Liver (tissue), 9 donors: ENCODE data around the gene TMEM259. TPM values are rescaled to one million over a fixed set of nuclear protein-coding genes. Genes with fewer than 3 reads are reported as not detected.

Experiments
- DNase-seq: peaks from one replicate; pipeline ENCODE4 v3.0.0-alpha.2; 2017; ENCODE audit warnings: low spot score
- H3K27ac ChIP-seq, 2 donors: one replicate each; pipeline ENCODE4 v1.7.0; 2013; ENCODE audit warnings: inconsistent platforms in 2 of 2, low read length in 2 of 2, control low read depth in 1 of 2, low read depth in 1 of 2, mild to moderate bottlenecking in 1 of 2
- H3K27me3 ChIP-seq, 4 donors: one replicate each; pipeline versions ENCODE4 v1.6.1 to v1.7.0; 2013; ENCODE audit warnings: low read length in 3 of 4, inconsistent platforms in 1 of 4, mild to moderate bottlenecking in 1 of 4, moderate library complexity in 1 of 4; ENCODE audit not compliant: control insufficient read depth in 4 of 4, insufficient read depth in 4 of 4
- H3K36me3 ChIP-seq, 4 donors: one replicate each; pipeline versions ENCODE4 v1.6.1 to v1.7.0; 2013; ENCODE audit warnings: low read length in 3 of 4, mild to moderate bottlenecking in 3 of 4, low read depth in 1 of 4, moderate library complexity in 1 of 4; ENCODE audit not compliant: control insufficient read depth in 4 of 4, insufficient read depth in 3 of 4
- H3K4me1 ChIP-seq, 4 donors: one replicate each; pipeline versions ENCODE4 v1.6.1 to v1.7.0; 2013; ENCODE audit warnings: low read length in 3 of 4, mild to moderate bottlenecking in 3 of 4, moderate library complexity in 1 of 4; ENCODE audit not compliant: control insufficient read depth in 4 of 4, insufficient read depth in 4 of 4
- H3K4me3 ChIP-seq, 3 donors: one replicate each; pipeline versions ENCODE4 v1.6.1 to v1.7.0; 2013; ENCODE audit warnings: low read length in 3 of 3, control low read depth in 1 of 3, low read depth in 1 of 3, mild to moderate bottlenecking in 1 of 3
- H3K9ac ChIP-seq, 2 donors: one replicate each; pipeline ENCODE4 v1.7.0; 2013; ENCODE audit warnings: low read length in 2 of 2, mild to moderate bottlenecking in 2 of 2, moderate library complexity in 2 of 2, control low read depth in 1 of 2, low read depth in 1 of 2
- H3K9me3 ChIP-seq, 4 donors: one replicate each; pipeline versions ENCODE4 v1.6.1 to v1.7.0; 2013; ENCODE audit warnings: low read length in 3 of 4; ENCODE audit not compliant: control insufficient read depth in 4 of 4
- CTCF ChIP-seq: fragments of 150-350 bp; IDR thresholded peaks from 2 replicates; pipeline ENCODE4 v1.5.1; 2017; ENCODE audit warnings: improper control_type of control experiment, low read depth, low read length; ENCODE audit not compliant: missing input control
- EGR1 ChIP-seq, 2 donors: IDR thresholded peaks; 2 replicates each; pipeline ENCODE4 v1.6.1; 2016 to 2018; ENCODE audit warnings: antibody characterized with exemption in 2 of 2, low read depth in 2 of 2
- FOXA1 ChIP-seq: IDR thresholded peaks from 2 replicates; pipeline ENCODE4 v1.6.1; 2016; ENCODE audit warnings: antibody characterized with exemption
- FOXA2 ChIP-seq: IDR thresholded peaks from 2 replicates; pipeline ENCODE4 v1.6.1; 2016; ENCODE audit warnings: antibody characterized with exemption
- GABPA ChIP-seq, 2 donors: IDR thresholded peaks in 1 of 2; conservative IDR thresholded peaks in 1 of 2; 2 replicates each; pipeline ENCODE4 v1.6.1; 2016; ENCODE audit warnings: antibody characterized with exemption in 2 of 2, mild to moderate bottlenecking in 1 of 2, moderate library complexity in 1 of 2
- HNF4A ChIP-seq, 2 donors: conservative IDR thresholded peaks; 2 replicates each; pipeline ENCODE4 v1.6.1; 2016; ENCODE audit warnings: antibody characterized with exemption in 2 of 2, mild to moderate bottlenecking in 2 of 2
- HNF4G ChIP-seq: IDR thresholded peaks from 2 replicates; pipeline ENCODE4 v1.6.1; 2016; ENCODE audit warnings: antibody characterized with exemption
- JUND ChIP-seq, 2 donors: IDR thresholded peaks; 2 replicates each; pipeline ENCODE4 v1.6.1; 2016; ENCODE audit warnings: antibody characterized with exemption in 2 of 2
- NR2F2 ChIP-seq: IDR thresholded peaks from 2 replicates; pipeline ENCODE4 v1.6.1; 2016; ENCODE audit warnings: antibody characterized with exemption
- RAD21 ChIP-seq, 2 donors: IDR thresholded peaks; 2 replicates each; pipeline ENCODE4 v1.6.1; 2016; ENCODE audit warnings: antibody characterized with exemption in 2 of 2, mild to moderate bottlenecking in 2 of 2
- RXRA ChIP-seq, 2 donors: IDR thresholded peaks; 2 replicates each; pipeline ENCODE4 v1.6.1; 2017 to 2018; ENCODE audit warnings: antibody characterized with exemption in 2 of 2, mild to moderate bottlenecking in 1 of 2
- SP1 ChIP-seq: IDR thresholded peaks from 2 replicates; pipeline ENCODE4 v1.6.1; 2018; ENCODE audit warnings: antibody characterized with exemption, mild to moderate bottlenecking
- TAF1 ChIP-seq: conservative IDR thresholded peaks from 2 replicates; pipeline ENCODE4 v1.6.1; 2016; ENCODE audit warnings: antibody characterized with exemption, mild to moderate bottlenecking
- YY1 ChIP-seq: IDR thresholded peaks from 2 replicates; pipeline ENCODE4 v1.6.1; 2016; ENCODE audit warnings: antibody characterized with exemption, mild to moderate bottlenecking
- WGBS: extraction: QIAGEN DNeasy Blood & Tissue Kit; methylation state at CpG from one replicate; pipeline ENCODE4 v1.1.7; 2013; 5-methylcytosine and 5-hydroxymethylcytosine counted together
- polyA plus RNA-seq, 2 donors: library from polyadenylated mRNA; stranded (reverse) in 1 of 2; unstranded in 1 of 2; fragments of 200-250 nt in 1 of 2; fragments of >200 nt in 1 of 2; fragmentation: Nextera tagmentation in 1 of 2; extraction: Ambion mirVana in 1 of 2; gene quantifications; one replicate each; pipeline versions ENCODE4 v1.2.1 to v1.2.3, GENCODE V29; 2013 to 2015
- total RNA-seq, 2 donors: library from RNA; depleted of rRNA; stranded (reverse); fragments of >200 nt; gene quantifications; one replicate each; pipeline ENCODE4 v1.2.3, GENCODE V29; 2014
- TF ChIP-seq, protein P1 (sequence below): IDR thresholded peaks from 2 replicates; pipeline ENCODE4 v1.6.1; 2016; ENCODE audit warnings: antibody characterized with exemption
- TF ChIP-seq, protein P2 (sequence below): IDR thresholded peaks from 2 replicates; pipeline ENCODE4 v1.6.1; 2016; ENCODE audit warnings: antibody characterized with exemption
- TF ChIP-seq, protein P3 (sequence below): IDR thresholded peaks from 2 replicates; pipeline ENCODE4 v1.6.1; 2016; ENCODE audit warnings: antibody characterized with exemption, mild to moderate bottlenecking
- TF ChIP-seq, protein P4 (sequence below): IDR thresholded peaks from 2 replicates; pipeline ENCODE4 v1.6.1; 2016; ENCODE audit warnings: antibody characterized with exemption
- donor health status: healthy.
- donor health status: healthy.
- donor health status: healthy.
- donor health status: healthy.
- donor health status: healthy.

TMEM259 gene
- total and polyA plus RNA-seq, 4 donors, result 29.7 to 99.3 (median 57.3) TPM

- Histone ChIP-seq H3K4me3 (no peak overlapping the region), H3K36me3 (no peaks in the 10 kb centered on the region), H3K9ac (no peak overlapping the region), H3K27me3 (no peaks in the 10 kb centered on the region), H3K27ac (no peak overlapping the region), H3K9me3 (peaks cover 0 to 13% (median 0%) of the 10 kb centered on the region in 4 donors), H3K4me1 (no peaks in the 10 kb centered on the region)
- WGBS, result 98% methylated on average over 28 of the region's 28 CpGs
- no peak for TF ChIP-seq GABPA (IDR thresholded peaks at IDR 0.05 in 1 of 2, conservative IDR thresholded peaks at IDR 0.05 in 1 of 2)
- no peak for TF ChIP-seq SP1
- no peak for TF ChIP-seq RXRA (IDR thresholded peaks at IDR 0.05)
- no peak for TF ChIP-seq NR2F2
- TF ChIP-seq TAF1, result no peak
- no peak for TF ChIP-seq FOXA2
- TF ChIP-seq, protein P1, sequence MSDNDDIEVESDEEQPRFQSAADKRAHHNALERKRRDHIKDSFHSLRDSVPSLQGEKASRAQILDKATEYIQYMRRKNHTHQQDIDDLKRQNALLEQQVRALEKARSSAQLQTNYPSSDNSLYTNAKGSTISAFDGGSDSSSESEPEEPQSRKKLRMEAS, result no peak
- no peak for TF ChIP-seq CTCF
- TF ChIP-seq, protein P2, sequence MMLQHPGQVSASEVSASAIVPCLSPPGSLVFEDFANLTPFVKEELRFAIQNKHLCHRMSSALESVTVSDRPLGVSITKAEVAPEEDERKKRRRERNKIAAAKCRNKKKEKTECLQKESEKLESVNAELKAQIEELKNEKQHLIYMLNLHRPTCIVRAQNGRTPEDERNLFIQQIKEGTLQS, result no peak
- TF ChIP-seq YY1, result no peak
- TF ChIP-seq FOXA1, result no peak
- TF ChIP-seq JUND (IDR thresholded peaks at IDR 0.05), result no peak
- TF ChIP-seq, protein P3, sequence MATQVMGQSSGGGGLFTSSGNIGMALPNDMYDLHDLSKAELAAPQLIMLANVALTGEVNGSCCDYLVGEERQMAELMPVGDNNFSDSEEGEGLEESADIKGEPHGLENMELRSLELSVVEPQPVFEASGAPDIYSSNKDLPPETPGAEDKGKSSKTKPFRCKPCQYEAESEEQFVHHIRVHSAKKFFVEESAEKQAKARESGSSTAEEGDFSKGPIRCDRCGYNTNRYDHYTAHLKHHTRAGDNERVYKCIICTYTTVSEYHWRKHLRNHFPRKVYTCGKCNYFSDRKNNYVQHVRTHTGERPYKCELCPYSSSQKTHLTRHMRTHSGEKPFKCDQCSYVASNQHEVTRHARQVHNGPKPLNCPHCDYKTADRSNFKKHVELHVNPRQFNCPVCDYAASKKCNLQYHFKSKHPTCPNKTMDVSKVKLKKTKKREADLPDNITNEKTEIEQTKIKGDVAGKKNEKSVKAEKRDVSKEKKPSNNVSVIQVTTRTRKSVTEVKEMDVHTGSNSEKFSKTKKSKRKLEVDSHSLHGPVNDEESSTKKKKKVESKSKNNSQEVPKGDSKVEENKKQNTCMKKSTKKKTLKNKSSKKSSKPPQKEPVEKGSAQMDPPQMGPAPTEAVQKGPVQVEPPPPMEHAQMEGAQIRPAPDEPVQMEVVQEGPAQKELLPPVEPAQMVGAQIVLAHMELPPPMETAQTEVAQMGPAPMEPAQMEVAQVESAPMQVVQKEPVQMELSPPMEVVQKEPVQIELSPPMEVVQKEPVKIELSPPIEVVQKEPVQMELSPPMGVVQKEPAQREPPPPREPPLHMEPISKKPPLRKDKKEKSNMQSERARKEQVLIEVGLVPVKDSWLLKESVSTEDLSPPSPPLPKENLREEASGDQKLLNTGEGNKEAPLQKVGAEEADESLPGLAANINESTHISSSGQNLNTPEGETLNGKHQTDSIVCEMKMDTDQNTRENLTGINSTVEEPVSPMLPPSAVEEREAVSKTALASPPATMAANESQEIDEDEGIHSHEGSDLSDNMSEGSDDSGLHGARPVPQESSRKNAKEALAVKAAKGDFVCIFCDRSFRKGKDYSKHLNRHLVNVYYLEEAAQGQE, result no peak
- TF ChIP-seq RAD21 (IDR thresholded peaks at IDR 0.05), result no peak
- TF ChIP-seq EGR1 (IDR thresholded peaks at IDR 0.05; ENCODE audit: low read depth in 2 of 2), result no peak
- TF ChIP-seq, protein P4, sequence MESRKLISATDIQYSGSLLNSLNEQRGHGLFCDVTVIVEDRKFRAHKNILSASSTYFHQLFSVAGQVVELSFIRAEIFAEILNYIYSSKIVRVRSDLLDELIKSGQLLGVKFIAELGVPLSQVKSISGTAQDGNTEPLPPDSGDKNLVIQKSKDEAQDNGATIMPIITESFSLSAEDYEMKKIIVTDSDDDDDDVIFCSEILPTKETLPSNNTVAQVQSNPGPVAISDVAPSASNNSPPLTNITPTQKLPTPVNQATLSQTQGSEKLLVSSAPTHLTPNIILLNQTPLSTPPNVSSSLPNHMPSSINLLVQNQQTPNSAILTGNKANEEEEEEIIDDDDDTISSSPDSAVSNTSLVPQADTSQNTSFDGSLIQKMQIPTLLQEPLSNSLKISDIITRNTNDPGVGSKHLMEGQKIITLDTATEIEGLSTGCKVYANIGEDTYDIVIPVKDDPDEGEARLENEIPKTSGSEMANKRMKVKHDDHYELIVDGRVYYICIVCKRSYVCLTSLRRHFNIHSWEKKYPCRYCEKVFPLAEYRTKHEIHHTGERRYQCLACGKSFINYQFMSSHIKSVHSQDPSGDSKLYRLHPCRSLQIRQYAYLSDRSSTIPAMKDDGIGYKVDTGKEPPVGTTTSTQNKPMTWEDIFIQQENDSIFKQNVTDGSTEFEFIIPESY, result no peak
- TF ChIP-seq HNF4A (conservative IDR thresholded peaks at IDR 0.05), result no peak
- no peak for TF ChIP-seq HNF4G
- no peak for DNase-seq
Observed at GRCh38 chr19:1054102-1055027, 33.4 kb upstream of the TMEM259 start.
